GM18907 (cell line): ENCODE results near the gene NFIA.

Experiments
- ATAC-seq: cut with Tn5 transposase; IDR thresholded peaks from one replicate; pipeline ENCODE4 v1.9.1; 2021; ENCODE audit warnings: mild to moderate bottlenecking, moderate library complexity; ENCODE audit not compliant: unreplicated experiment

Gene NFIA

GRCh38 chr1:61386323-61386722 is 304.0 kb downstream of the NFIA start:
- ATAC-seq = no peak

- no peak for ATAC-seq
Measured at GRCh38 chr1:61386770-61387169, 304.4 kb downstream of the NFIA start.

GRCh38 chr1:61387829-61388228 is 305.5 kb downstream of the NFIA start:
- no peak for ATAC-seq

GRCh38 chr1:61388566-61388965 is 306.2 kb downstream of the NFIA start:
- no peak for ATAC-seq

- ATAC-seq = no peak
Measured at GRCh38 chr1:61389194-61389925, 307.0 kb downstream of the NFIA start.

- no peak for ATAC-seq
Measured at GRCh38 chr1:61389926-61390845, 307.8 kb downstream of the NFIA start.

GRCh38 chr1:61391730-61392129 is 309.4 kb downstream of the NFIA start:
- ATAC-seq = no peak

GRCh38 chr1:61392409-61393242 is 310.3 kb downstream of the NFIA start:
- ATAC-seq = no peak

- no peak for ATAC-seq
Measured at GRCh38 chr1:61393575-61393974, 311.2 kb downstream of the NFIA start.

- no peak for ATAC-seq
Measured at GRCh38 chr1:61395146-61395800, 312.9 kb downstream of the NFIA start.

GRCh38 chr1:61397495-61397894 is 315.1 kb downstream of the NFIA start:
- no peak for ATAC-seq

GRCh38 chr1:61397935-61398334 is 315.6 kb downstream of the NFIA start:
- no peak for ATAC-seq

GRCh38 chr1:61399199-61399598 is 316.8 kb downstream of the NFIA start:
- ATAC-seq = no peak

- no peak for ATAC-seq
Measured at GRCh38 chr1:61400131-61400770, 317.9 kb downstream of the NFIA start.

- ATAC-seq = no peak
Measured at GRCh38 chr1:61400997-61401396, 318.6 kb downstream of the NFIA start.

GRCh38 chr1:61403679-61404596 is 321.6 kb downstream of the NFIA start:
- ATAC-seq = no peak

GRCh38 chr1:61404597-61405376 is 322.4 kb downstream of the NFIA start:
- no peak for ATAC-seq

GRCh38 chr1:61406467-61406866 is 324.1 kb downstream of the NFIA start:
- no peak for ATAC-seq
